ENCODE data around the gene TEDC2. TPM values are rescaled to one million over a fixed set of nuclear protein-coding genes. Genes with fewer than 3 reads are reported as not detected.

The TEDC2 gene
- total and polyA plus RNA-seq, 2 of the 8 experiments (the other 6 are each of a cell fraction or from before 2014, with no cell fraction given): 54.6 to 55.6 TPM

DNA sequence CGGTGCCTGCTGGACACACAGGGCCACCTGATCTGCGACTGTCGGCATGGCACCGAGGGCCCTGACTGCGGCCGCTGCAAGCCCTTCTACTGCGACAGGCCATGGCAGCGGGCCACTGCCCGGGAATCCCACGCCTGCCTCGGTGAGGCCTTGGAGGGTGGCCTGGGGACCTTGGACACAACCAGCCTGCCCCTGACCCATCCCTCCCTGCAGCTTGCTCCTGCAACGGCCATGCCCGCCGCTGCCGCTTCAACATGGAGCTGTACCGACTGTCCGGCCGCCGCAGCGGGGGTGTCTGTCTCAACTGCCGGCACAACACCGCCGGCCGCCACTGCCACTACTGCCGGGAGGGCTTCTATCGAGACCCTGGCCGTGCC is 12.6 kb downstream of the TEDC2 start:
- Histone ChIP-seq H4K91ac (replicated peaks; ENCODE audit: insufficient read length, low read length) (no peak overlapping the region), H3K36me3 (ENCODE audit: control insufficient read depth in 2 of 4, insufficient read depth in 4 of 4, low read length in 3 of 4) (no peaks in the 10 kb centered on the region), H2BK5ac (ENCODE audit: low read depth, low read length) (no peak overlapping the region), H4K8ac (ENCODE audit: extremely low read depth, insufficient read depth, low read length) (no peak overlapping the region), H3K27me3 (replicated peaks in 1 of 4; ENCODE audit: control insufficient read depth in 3 of 4, extremely low read depth in 1 of 4, insufficient read depth in 3 of 4, low read length in 3 of 4) (peaks cover 24 to 73% (median 58%) of the 10 kb centered on the region in 4 experiments), H3K79me2 (ENCODE audit: control insufficient read depth in 1 of 2, insufficient read depth in 2 of 2, low read length in 2 of 2) (0 out of 4 replicates have a peak, but pooled peaks cover 0 to 2% of the 10 kb centered on the region in 2 experiments), H3K9me3 (ENCODE audit: insufficient read depth in 2 of 2, low read depth in 1 of 2, low read length in 1 of 2) (no peaks in the 10 kb centered on the region), H2BK20ac (ENCODE audit: low read length) (0 out of 2 replicates have a peak overlapping the region, but pooled peaks have one; percentile 3), H3K27ac (ENCODE audit: low read depth, low read length) (no peak overlapping the region), H3K4me3 (ENCODE audit: extremely low read depth in 1 of 4, insufficient read depth in 2 of 4, low read depth in 3 of 4, low read length in 4 of 4) (no peak overlapping the region), H3K56ac (replicated peaks; ENCODE audit: insufficient read length, low read depth, low read length) (no peak overlapping the region), H2BK12ac (ENCODE audit: low read depth, low read length) (peak overlapping the region; percentile 53; the same call in 1 of the 2 replicates), H3K4me2 (ENCODE audit: insufficient read depth in 1 of 2, low read depth in 2 of 2, low read length in 2 of 2) (peak overlapping the region in 1 of 2 experiments; percentile 75; a peak in 2 of 4 replicates), H3K23me2 (ENCODE audit: low read depth, low read length) (peaks cover 31% of the 10 kb centered on the region; the same call in 1 of the 2 replicates), H3K23ac (ENCODE audit: insufficient read length) (no peak overlapping the region), H4K5ac (ENCODE audit: insufficient read length, low read depth, low read length) (no peak overlapping the region), H3K14ac (ENCODE audit: insufficient read length) (no peak overlapping the region), H3K79me1 (ENCODE audit: low read depth, low read length) (peaks cover 5% of the 10 kb centered on the region; the same call in 1 of the 2 replicates), H3K18ac (ENCODE audit: extremely low read depth, low read length) (no peak overlapping the region; the same call in 1 of the 2 replicates), H3K9ac (replicated peaks in 1 of 4; ENCODE audit: extremely low read depth in 1 of 4, low read depth in 3 of 4, low read length in 3 of 4) (no peak overlapping the region), H2BK120ac (replicated peaks; ENCODE audit: low read depth, low read length) (no peak overlapping the region), H2AFZ (ENCODE audit: low read length) (no peak overlapping the region), H2AK5ac (ENCODE audit: low read depth, low read length) (no peak overlapping the region; the same call in 1 of the 2 replicates), H3K4me1 (replicated peaks in 1 of 4; ENCODE audit: control insufficient read depth in 3 of 4, insufficient read depth in 4 of 4, low read length in 3 of 4) (peaks cover 0 to 42% (median 27%) of the 10 kb centered on the region in 4 experiments; a peak in 6 of 7 replicates), H2BK15ac (ENCODE audit: low read length) (peak overlapping the region; percentile 48; the same call in 1 of the 2 replicates), H4K20me1 (replicated peaks in 1 of 2; ENCODE audit: control insufficient read depth in 1 of 2, insufficient read depth in 2 of 2, low read length in 2 of 2) (peaks cover 2 to 18% of the 10 kb centered on the region in 2 experiments), H3K4ac (replicated peaks; ENCODE audit: insufficient read length, low read depth, low read length) (peak overlapping the region; percentile 69)
- POLR2A ChIA-PET (ENCODE audit: partially characterized antibody): interaction anchor here (1.0 to 3.5 kb wide), 5 partner anchors 13 to 317 kb away, joined by 3 to 20 read pairs (median 3); partner anchors contain the start of genes PRSS27, TEDC2 and TRAF7
- CTCF ChIA-PET (ENCODE audit: partially characterized antibody): interaction anchor here (1.0 to 4.0 kb wide), 5 partner anchors 11 to 278 kb away, joined by 3 to 15 read pairs (median 4); partner anchors contain the start of gene TEDC2
- peak in 1 of 2 experiments; percentile 54 for DNase-seq (ENCODE audit: low read depth in 1 of 2, low spot score in 2 of 2)
- no peak for FAIRE-seq
- 95% methylated on average over 27 of the region's 27 CpGs; no CpG with 5 or more reads in 1 of the 2 experiments for WGBS, 2 experiments (ENCODE audit: extremely low coverage in 1 of 2, insufficient coverage in 1 of 2, insufficient read length in 1 of 2, insufficient replicate concordance in 2 of 2, low coverage in 1 of 2, low lambda C conversion rate in 2 of 2, missing lambda C conversion rate in 1 of 2)
- TF ChIP-seq GABPA (IDR thresholded peaks at IDR 0.05; ENCODE audit: borderline replicate concordance, insufficient read depth, low read length): no peak
- no peak for TF ChIP-seq SIX5 (IDR thresholded peaks at IDR 0.05; ENCODE audit: low read depth, low read length)
- no peak for TF ChIP-seq RBBP5 (IDR thresholded peaks at IDR 0.05; ENCODE audit: borderline replicate concordance, low read depth, low read length)
- no peak for TF ChIP-seq SIN3A (conservative IDR thresholded peaks at IDR 0.05 in 1 of 2, IDR thresholded peaks at IDR 0.05 in 1 of 2; ENCODE audit: low read depth in 1 of 2, low read length in 2 of 2)
- no peak for TF ChIP-seq SP1 (IDR thresholded peaks at IDR 0.05; ENCODE audit: low read depth, low read length)
- no peak for TF ChIP-seq KDM5A (IDR thresholded peaks at IDR 0.05; ENCODE audit: low read length)
- TF ChIP-seq JUND (IDR thresholded peaks at IDR 0.05; ENCODE audit: low read length): no peak
